C4-2B (cell line): ENCODE measurements around the gene CTDP1.

Source experiments
- CTCF ChIP-seq: fragments of 450-650 bp; conservative IDR thresholded peaks from 2 replicates; pipeline ENCODE4 v1.5.1; 2017; ENCODE audit warnings: mild to moderate bottlenecking
- ZFX ChIP-seq: fragments of 450-650 bp; IDR thresholded peaks from 2 replicates; pipeline ENCODE4 v1.6.1; 2017

- no peak for TF ChIP-seq CTCF
- TF ChIP-seq ZFX = no peak
Observed at GRCh38 chr18:79658366-79658765, 21.2 kb upstream of the CTDP1 start.
